H1 (cell line): Measurements from ENCODE around the gene TMOD4. TPM values are rescaled to one million over a fixed set of nuclear protein-coding genes. Genes with fewer than 3 reads are reported as not detected.

Source experiments
- CTCF ChIA-PET: fragments of 300-600 bp; sonication (Branson Sonifier 250); formaldehyde crosslinking; loops from one replicate; lab custom pipeline; 2021; ENCODE audit not compliant: partially characterized antibody; lab: Charles Lee
- POLR2A ChIA-PET: fragments of 300-600 bp; sonication (Branson Sonifier 250); formaldehyde crosslinking; loops from one replicate; lab custom pipeline; 2021; ENCODE audit warnings: inconsistent platforms; ENCODE audit not compliant: partially characterized antibody; lab: Charles Lee
- DNase-seq, 2 experiments: peaks; one replicate each; pipeline versions ENCODE4 v3.0.0 to v3.0.0-alpha.2; 2010 to 2022; ENCODE audit warnings: low spot score in 2 of 2, low read depth in 1 of 2, mixed read lengths in 1 of 2
- FAIRE-seq: peaks from 2 replicates; lab custom pipeline; 2011; peaks lifted over from hg19 to GRCh38; lab: Jason Lieb, UNC
- H2AFZ ChIP-seq: 2 replicates; pipeline ENCODE4 v1.8.1; 2012; ENCODE audit warnings: low read length, inconsistent platforms
- H2AK5ac ChIP-seq: 2 replicates; pipeline ENCODE4 v1.6.1; 2013; ENCODE audit warnings: low read depth, low read length
- H2BK120ac ChIP-seq: replicated peaks from 2 replicates; pipeline ENCODE3; 2013; ENCODE audit warnings: low read depth, low read length, inconsistent platforms
- H2BK12ac ChIP-seq: 2 replicates; pipeline ENCODE4 v1.6.1; 2013; ENCODE audit warnings: low read depth, low read length
- H2BK15ac ChIP-seq: 2 replicates; pipeline ENCODE4 v1.6.1; 2013; ENCODE audit warnings: low read length
- H2BK20ac ChIP-seq: 2 replicates; pipeline ENCODE4 v1.6.1; 2013; ENCODE audit warnings: low read length
- H2BK5ac ChIP-seq: 2 replicates; pipeline ENCODE4 v1.6.1; 2013; ENCODE audit warnings: low read depth, low read length
- H3K14ac ChIP-seq: 2 replicates; pipeline ENCODE4 v1.6.1; 2013; ENCODE audit warnings: inconsistent platforms; ENCODE audit not compliant: insufficient read length
- H3K18ac ChIP-seq: 2 replicates; pipeline ENCODE4 v1.6.1; 2013; ENCODE audit warnings: low read length; ENCODE audit errors: extremely low read depth
- H3K23ac ChIP-seq: 2 replicates; pipeline ENCODE4 v1.6.1; 2013; ENCODE audit warnings: inconsistent platforms; ENCODE audit not compliant: insufficient read length
- H3K23me2 ChIP-seq: 2 replicates; pipeline ENCODE4 v1.6.1; 2013; ENCODE audit warnings: low read depth, low read length
- H3K27ac ChIP-seq: 2 replicates; pipeline ENCODE4 v1.6.1; 2011; ENCODE audit warnings: low read depth, low read length, inconsistent platforms
- H3K27me3 ChIP-seq, 4 experiments: replicated peaks in 1 of 4; 1 replicate in 1 of 4; 2 replicates in 3 of 4; pipeline versions ENCODE4 v1.6.1 to v1.8.1; 2011 to 2013; ENCODE audit warnings: low read length in 3 of 4, mild to moderate bottlenecking in 3 of 4, inconsistent platforms in 2 of 4, mixed read lengths in 2 of 4, moderate library complexity in 1 of 4; ENCODE audit not compliant: control insufficient read depth in 3 of 4, insufficient read depth in 3 of 4; ENCODE audit errors: extremely low read depth in 1 of 4
- H3K36me3 ChIP-seq, 4 experiments: 2 replicates each; pipeline versions ENCODE4 v1.6.1 to v1.8.1; 2011 to 2013; ENCODE audit warnings: mild to moderate bottlenecking in 4 of 4, low read length in 3 of 4, moderate library complexity in 2 of 4, control low read depth in 1 of 4, inconsistent platforms in 1 of 4; ENCODE audit not compliant: insufficient read depth in 4 of 4, control insufficient read depth in 2 of 4
- H3K4ac ChIP-seq: replicated peaks from 2 replicates; pipeline ENCODE3; 2013; ENCODE audit warnings: low read length, low read depth, mixed read lengths, inconsistent platforms; ENCODE audit not compliant: insufficient read length
- H3K4me1 ChIP-seq, 4 experiments: replicated peaks in 1 of 4; 1 replicate in 1 of 4; 2 replicates in 3 of 4; pipeline versions ENCODE4 v1.6.1 to v1.8.1; 2011 to 2013; ENCODE audit warnings: low read length in 3 of 4, inconsistent platforms in 2 of 4, mixed read lengths in 1 of 4; ENCODE audit not compliant: insufficient read depth in 4 of 4, control insufficient read depth in 3 of 4
- H3K4me2 ChIP-seq, 2 experiments: 2 replicates each; pipeline versions ENCODE4 v1.6.1 to v1.8.1; 2011 to 2013; ENCODE audit warnings: low read depth in 2 of 2, low read length in 2 of 2, control low read depth in 1 of 2, inconsistent platforms in 1 of 2, mild to moderate bottlenecking in 1 of 2; ENCODE audit not compliant: insufficient read depth in 1 of 2
- H3K4me3 ChIP-seq, 4 experiments: fragments of 200-600, 300-600 bp in 1 of 4; sonication (generic), shearing (Covaris generic), sonication (Bioruptor Twin) in 1 of 4; 2 replicates each; pipeline versions ENCODE4 v1.5.1 to v1.8.1; 2011 to 2016; ENCODE audit warnings: low read length in 4 of 4, low read depth in 3 of 4, control low read depth in 2 of 4, inconsistent platforms in 2 of 4, mild to moderate bottlenecking in 2 of 4, mixed read lengths in 1 of 4, moderate library complexity in 1 of 4; ENCODE audit not compliant: insufficient read depth in 2 of 4; ENCODE audit errors: extremely low read depth in 1 of 4
- H3K56ac ChIP-seq: replicated peaks from 2 replicates; pipeline ENCODE3; 2013; ENCODE audit warnings: low read depth, mild to moderate bottlenecking, mixed read lengths, low read length, inconsistent platforms; ENCODE audit not compliant: insufficient read length
- H3K79me1 ChIP-seq: 2 replicates; pipeline ENCODE4 v1.6.1; 2013; ENCODE audit warnings: low read depth, low read length, control low read depth
- H3K79me2 ChIP-seq, 2 experiments: 2 replicates each; pipeline versions ENCODE4 v1.6.1 to v1.8.1; 2012 to 2013; ENCODE audit warnings: low read length in 2 of 2, mild to moderate bottlenecking in 2 of 2, inconsistent platforms in 1 of 2; ENCODE audit not compliant: insufficient read depth in 2 of 2, control insufficient read depth in 1 of 2
- H3K9ac ChIP-seq, 4 experiments: replicated peaks in 1 of 4; 1 replicate in 1 of 4; 2 replicates in 3 of 4; pipeline versions ENCODE4 v1.6.1 to v1.8.1; 2011 to 2013; ENCODE audit warnings: low read depth in 3 of 4, low read length in 3 of 4, control low read depth in 2 of 4, mild to moderate bottlenecking in 2 of 4, moderate library complexity in 2 of 4, inconsistent platforms in 1 of 4; ENCODE audit errors: extremely low read depth in 1 of 4
- H3K9me3 ChIP-seq, 2 experiments: 2 replicates each; pipeline versions ENCODE4 v1.6.1 to v1.8.1; 2012 to 2013; ENCODE audit warnings: mild to moderate bottlenecking in 2 of 2, moderate library complexity in 2 of 2, control low read depth in 1 of 2, inconsistent platforms in 1 of 2, low read depth in 1 of 2, low read length in 1 of 2, mixed read lengths in 1 of 2; ENCODE audit not compliant: insufficient read depth in 2 of 2
- H4K20me1 ChIP-seq, 2 experiments: replicated peaks in 1 of 2; 2 replicates each; pipeline versions ENCODE3 to v1.8.1; 2011 to 2013; ENCODE audit warnings: inconsistent platforms in 2 of 2, low read length in 2 of 2, mild to moderate bottlenecking in 1 of 2; ENCODE audit not compliant: insufficient read depth in 2 of 2, control insufficient read depth in 1 of 2
- H4K5ac ChIP-seq: 2 replicates; pipeline ENCODE4 v1.6.1; 2013; ENCODE audit warnings: low read length, low read depth, mixed read lengths, inconsistent platforms; ENCODE audit not compliant: insufficient read length
- H4K8ac ChIP-seq: 2 replicates; pipeline ENCODE4 v1.8.0; 2013; ENCODE audit warnings: mild to moderate bottlenecking, moderate library complexity, low read length, inconsistent platforms; ENCODE audit not compliant: insufficient read depth; ENCODE audit errors: extremely low read depth
- H4K91ac ChIP-seq: replicated peaks from 2 replicates; pipeline ENCODE3; 2013; ENCODE audit warnings: low read length, mixed read lengths, inconsistent platforms; ENCODE audit not compliant: insufficient read length
- BRCA1 ChIP-seq: IDR thresholded peaks from 2 replicates; pipeline ENCODE4 v1.6.1; 2012; ENCODE audit warnings: low read depth, low read length, improper control_type of control experiment
- E2F6 ChIP-seq: IDR thresholded peaks from 2 replicates; pipeline ENCODE4 v1.6.1; 2012; ENCODE audit warnings: inconsistent platforms
- KDM5A ChIP-seq: fragments of 200-600 bp; IDR thresholded peaks from 2 replicates; pipeline ENCODE4 v1.7.1; 2012; ENCODE audit warnings: mild to moderate bottlenecking, low read length, inconsistent platforms, mixed read lengths
- POLR2A ChIP-seq, 2 experiments: IDR thresholded peaks; 1 replicate in 1 of 2; 2 replicates in 1 of 2; pipeline ENCODE4 v1.6.1; 2011; ENCODE audit warnings: low read depth in 2 of 2, low read length in 2 of 2, mild to moderate bottlenecking in 2 of 2; ENCODE audit errors: control extremely low read depth in 1 of 2
- RFX5 ChIP-seq: IDR thresholded peaks from 2 replicates; pipeline ENCODE4 v1.6.1; 2011; ENCODE audit warnings: low read depth, low read length, improper control_type of control experiment, borderline replicate concordance
- TAF7 ChIP-seq: optimal IDR thresholded peaks from 2 replicates; pipeline ENCODE3; 2011; ENCODE audit warnings: low read depth, mild to moderate bottlenecking, inconsistent platforms, low read length, moderate library complexity, borderline replicate concordance
- TBP ChIP-seq: IDR thresholded peaks from 2 replicates; pipeline ENCODE4 v1.6.1; 2011; ENCODE audit warnings: low read depth, low read length, improper control_type of control experiment
- TEAD4 ChIP-seq: IDR thresholded peaks from 2 replicates; pipeline ENCODE4 v1.6.1; 2012; ENCODE audit warnings: low read depth, low read length, inconsistent platforms, mixed read lengths
- WGBS, 2 experiments: shearing (Covaris generic) in 1 of 2; methylation state at CpG; one replicate each; pipeline versions ENCODE4 v1.1.6 to v1.1.7; 2013 to 2015; ENCODE audit warnings: low lambda C conversion rate in 2 of 2, mixed read lengths in 2 of 2, inconsistent platforms in 1 of 2, low coverage in 1 of 2, missing lambda C conversion rate in 1 of 2; ENCODE audit not compliant: insufficient replicate concordance in 2 of 2, insufficient coverage in 1 of 2, insufficient read length in 1 of 2; ENCODE audit errors: extremely low coverage in 1 of 2, missing lambda C conversion rate in 1 of 2; 5-methylcytosine and 5-hydroxymethylcytosine counted together
- polyA plus RNA-seq, 7 experiments: library from polyadenylated mRNA; depleted of rRNA in 3 of 7; stranded (reverse) in 5 of 7; unstranded in 2 of 7; fragments of >200 nt in 5 of 7; fragments of 200-250 nt in 2 of 7; gene quantifications; 1 replicate in 5 of 7; 2 replicates in 1 of 7; 4 replicates in 1 of 7; pipeline versions ENCODE4 v1.2.1 to v1.2.3, GENCODE V29; 2011 to 2013; ENCODE audit warnings: missing spikeins in 2 of 7, mixed read lengths in 2 of 7
- total RNA-seq: library from RNA; stranded (reverse); fragmentation: NEBNext Ultra II Directional; extraction: Animal tissue kit (Norgen Biotek cat#: 25700); gene quantifications from 2 replicates; pipeline ENCODE4 v1.2.1, GENCODE V29; 2021
- TF ChIP-seq, protein P1 (sequence below), 3 experiments: IDR thresholded peaks; 1 replicate in 2 of 3; 2 replicates in 1 of 3; pipeline versions ENCODE4 v1.5.1 to v1.6.1; 2011; ENCODE audit warnings: low read length in 3 of 3, mild to moderate bottlenecking in 3 of 3, inconsistent platforms in 2 of 3, low read depth in 1 of 3, moderate library complexity in 1 of 3; ENCODE audit not compliant: insufficient read depth in 1 of 3; ENCODE audit errors: control extremely low read depth in 1 of 3

The TMOD4 gene
- total and polyA plus RNA-seq, 2 of the 8 experiments (the other 6 are each of a cell fraction or from before 2014, with no cell fraction given): 0.42 TPM; not detected in 1

GRCh38 chr1:151192047-151192446, 16.3 kb upstream of the TMOD4 start:
- TF ChIP-seq E2F6 (no peak), TEAD4 (no peak), BRCA1 (no peak), RFX5 (no peak), KDM5A (no peak), TBP (no peak), POLR2A (IDR thresholded peaks at IDR 0.05; ENCODE audit: control extremely low read depth in 1 of 2, low read depth in 2 of 2, low read length in 2 of 2) (no peak), TAF7 (no peak)
- TF ChIP-seq, protein P1, sequence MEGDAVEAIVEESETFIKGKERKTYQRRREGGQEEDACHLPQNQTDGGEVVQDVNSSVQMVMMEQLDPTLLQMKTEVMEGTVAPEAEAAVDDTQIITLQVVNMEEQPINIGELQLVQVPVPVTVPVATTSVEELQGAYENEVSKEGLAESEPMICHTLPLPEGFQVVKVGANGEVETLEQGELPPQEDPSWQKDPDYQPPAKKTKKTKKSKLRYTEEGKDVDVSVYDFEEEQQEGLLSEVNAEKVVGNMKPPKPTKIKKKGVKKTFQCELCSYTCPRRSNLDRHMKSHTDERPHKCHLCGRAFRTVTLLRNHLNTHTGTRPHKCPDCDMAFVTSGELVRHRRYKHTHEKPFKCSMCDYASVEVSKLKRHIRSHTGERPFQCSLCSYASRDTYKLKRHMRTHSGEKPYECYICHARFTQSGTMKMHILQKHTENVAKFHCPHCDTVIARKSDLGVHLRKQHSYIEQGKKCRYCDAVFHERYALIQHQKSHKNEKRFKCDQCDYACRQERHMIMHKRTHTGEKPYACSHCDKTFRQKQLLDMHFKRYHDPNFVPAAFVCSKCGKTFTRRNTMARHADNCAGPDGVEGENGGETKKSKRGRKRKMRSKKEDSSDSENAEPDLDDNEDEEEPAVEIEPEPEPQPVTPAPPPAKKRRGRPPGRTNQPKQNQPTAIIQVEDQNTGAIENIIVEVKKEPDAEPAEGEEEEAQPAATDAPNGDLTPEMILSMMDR (IDR thresholded peaks at IDR 0.05; ENCODE audit: control extremely low read depth in 1 of 3, insufficient read depth in 1 of 3, low read depth in 1 of 3, low read length in 3 of 3): no peak
- Histone ChIP-seq H2BK20ac (no peak overlapping the region), H4K5ac (no peak overlapping the region), H3K56ac (no peak overlapping the region), H3K36me3 (no peaks in the 10 kb centered on the region), H3K27me3 (no peaks in the 10 kb centered on the region), H2BK15ac (peak overlapping the region; percentile 61; the same call in 1 of the 2 replicates), H2BK12ac (no peak overlapping the region), H3K4me3 (no peak overlapping the region), H3K4me1 (no peaks in the 10 kb centered on the region; a peak in 1 of 7 replicates), H2AFZ (no peak overlapping the region), H4K8ac (no peak overlapping the region), H3K14ac (no peak overlapping the region), H2BK120ac (no peak overlapping the region), H4K20me1 (peaks cover 0 to 1% of the 10 kb centered on the region in 2 experiments), H4K91ac (no peak overlapping the region), H3K79me2 (peaks cover 7 to 26% of the 10 kb centered on the region in 2 experiments), H3K9ac (no peak overlapping the region), H3K23ac (no peak overlapping the region), H3K79me1 (peaks cover 3% of the 10 kb centered on the region; the same call in 1 of the 2 replicates), H3K9me3 (no peaks in the 10 kb centered on the region), H3K18ac (no peak overlapping the region), H3K27ac (no peak overlapping the region), H2AK5ac (no peak overlapping the region), H3K23me2 (no peaks in the 10 kb centered on the region; the same call in 1 of the 2 replicates), H2BK5ac (no peak overlapping the region), H3K4ac (no peak overlapping the region), H3K4me2 (no peak overlapping the region)
- no peak for FAIRE-seq
- 88% methylated on average over 7 of the region's 7 CpGs; no CpG with 5 or more reads in 1 of the 2 experiments for WGBS, 2 experiments
- CTCF ChIA-PET: interaction anchor here (1.8 kb wide), 1 partner anchor 60 kb away, joined by 3 read pairs; no protein-coding TSS in a partner anchor
- POLR2A ChIA-PET: no interaction called here
- no peak for DNase-seq
